Left renal cortex interstitium (tissue), 4 donors: Measurements from ENCODE around the gene TFAP2A. TPM values are rescaled to one million over a fixed set of nuclear protein-coding genes. Genes with fewer than 3 reads are reported as not detected.

Experiments
- DNase-seq, 4 donors: peaks; one replicate each; pipeline ENCODE4 v3.0.0-alpha.2; 2013; ENCODE audit warnings: low read depth in 4 of 4, low spot score in 2 of 4, missing footprints in 1 of 4
- polyA plus RNA-seq, 4 donors: library from polyadenylated mRNA; unstranded; fragments of 120-200 nt; gene quantifications; one replicate each; pipeline ENCODE4 v1.2.1, GENCODE V29; 2013; ENCODE audit not compliant: insufficient read length in 4 of 4

The TFAP2A gene
- polyA plus RNA-seq, 4 donors: 24.1 to 44.9 (median 32.8) TPM

DNA sequence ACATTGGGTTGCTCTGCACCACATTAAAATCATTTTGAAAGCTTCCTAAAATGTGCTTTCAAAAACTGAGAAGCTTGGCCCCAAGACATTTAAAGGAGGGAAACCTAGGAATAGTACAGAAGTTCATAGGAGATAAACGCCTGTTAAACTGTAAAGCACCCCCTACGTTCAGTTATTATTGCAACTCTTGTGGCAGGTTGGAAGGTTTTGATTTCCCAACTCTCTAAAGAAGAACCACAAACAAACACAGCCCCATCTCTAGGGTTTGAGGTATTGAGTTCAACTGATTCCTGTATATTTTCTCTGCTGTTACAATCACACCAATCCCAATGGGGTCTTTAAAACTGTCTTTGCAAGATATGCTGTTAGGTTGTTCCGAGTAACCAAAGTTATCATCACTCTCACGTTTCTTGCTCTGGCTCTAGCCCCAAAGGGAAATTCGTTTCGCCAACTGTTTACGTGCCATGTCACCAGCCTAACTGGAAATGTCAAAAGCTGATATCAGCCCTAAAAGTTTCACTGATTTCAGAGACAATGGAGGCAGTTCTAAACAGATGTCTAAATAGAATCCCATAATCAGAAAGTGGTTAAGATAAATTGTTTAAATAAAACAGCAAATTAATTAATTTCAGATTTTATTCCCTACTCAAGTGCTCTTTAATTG lies 12.1 kb downstream of the TFAP2A start:
- no peak for DNase-seq

DNA sequence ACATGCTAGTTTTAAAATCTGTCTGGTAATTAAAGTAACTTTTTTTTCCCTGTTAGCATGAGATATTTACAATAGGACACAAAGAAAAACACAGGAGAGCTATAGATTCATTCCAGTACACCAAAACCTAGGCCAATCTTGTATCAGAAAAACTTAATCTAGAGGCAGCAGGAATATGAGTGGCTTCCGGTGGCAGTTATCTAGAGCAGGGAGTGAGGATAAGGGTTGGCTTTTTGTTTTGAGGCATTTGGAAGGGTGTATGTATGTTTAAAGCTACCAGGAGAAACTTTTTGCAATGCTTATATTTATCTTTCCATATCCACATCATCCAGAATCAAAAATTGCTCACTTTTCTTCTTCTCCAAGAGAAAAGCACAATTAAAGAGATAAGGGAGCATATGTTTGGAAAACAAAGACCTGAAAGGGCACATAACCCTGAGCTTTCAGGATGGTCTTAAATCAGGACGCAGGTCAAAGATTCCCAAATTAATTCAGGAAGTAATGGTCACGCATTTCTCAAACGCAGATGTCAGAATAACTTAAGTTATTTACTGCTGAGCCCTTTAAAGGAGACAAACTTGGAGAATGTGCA lies 13.1 kb downstream of the TFAP2A start:
- DNase-seq: no peak

DNA sequence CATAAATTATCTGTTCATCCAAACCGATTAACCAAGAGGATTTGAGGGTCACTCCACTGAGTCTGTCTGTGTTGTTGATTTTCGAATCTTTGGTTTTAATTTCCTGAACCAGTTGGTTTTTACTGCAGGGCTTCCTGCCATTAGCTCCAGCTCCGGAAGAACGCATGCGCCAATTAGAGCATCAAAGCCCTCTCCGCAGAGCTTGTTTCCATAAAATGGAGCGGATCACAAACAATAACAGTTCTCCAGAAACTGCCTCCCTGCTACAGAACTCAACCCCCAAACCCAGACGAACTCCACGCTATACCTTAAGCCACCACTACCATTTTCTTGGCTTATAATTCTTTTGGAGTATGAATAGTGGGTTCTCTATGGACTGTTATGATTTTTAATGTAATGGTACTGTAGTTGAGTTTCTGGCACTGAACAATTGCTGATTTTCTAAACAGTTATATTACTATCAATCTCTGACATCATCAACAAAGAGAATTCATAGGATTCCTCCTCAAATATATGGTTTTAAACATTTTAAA lies 13.8 kb downstream of the TFAP2A start:
- no peak for DNase-seq

DNA sequence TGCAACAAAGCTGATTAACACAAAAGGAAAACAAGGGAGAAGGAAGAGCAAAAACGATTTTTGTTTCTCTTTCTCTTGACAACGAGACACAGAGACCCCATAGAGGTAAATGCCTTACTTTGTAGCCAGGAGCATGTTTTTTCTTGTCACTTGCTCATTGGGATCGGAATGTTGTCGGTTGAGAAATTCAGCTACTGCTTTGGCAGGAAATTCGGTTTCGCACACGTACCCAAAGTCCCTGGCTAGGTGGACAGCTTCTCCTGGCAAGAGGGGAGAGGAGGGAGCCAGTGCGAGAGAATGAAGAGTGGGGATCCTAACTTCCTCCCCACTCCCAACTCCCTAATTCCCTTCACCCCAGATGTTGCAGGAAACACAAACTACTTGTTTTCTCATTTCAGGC lies 14.5 kb downstream of the TFAP2A start:
- no peak for DNase-seq

DNA sequence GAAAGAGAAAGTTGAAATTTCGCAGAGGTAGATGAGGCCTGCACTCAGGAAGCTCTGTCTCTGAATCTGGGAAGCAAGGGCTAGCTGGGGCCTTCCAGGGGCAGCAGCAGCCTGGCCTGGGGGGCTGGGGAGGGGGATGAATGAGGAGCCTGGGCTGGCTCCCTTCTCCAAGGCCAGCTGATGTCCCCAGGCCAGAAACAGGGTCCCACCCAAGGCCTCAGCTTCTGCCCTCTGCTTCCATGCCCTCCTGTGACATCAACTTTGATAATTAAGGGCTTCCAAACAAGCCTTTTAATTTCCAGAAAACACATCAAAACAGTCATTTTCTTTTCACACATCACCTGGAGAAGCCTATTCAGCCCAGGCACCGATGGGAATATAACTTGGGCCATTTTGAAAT lies 15.4 kb downstream of the TFAP2A start:
- DNase-seq: no peak

DNA sequence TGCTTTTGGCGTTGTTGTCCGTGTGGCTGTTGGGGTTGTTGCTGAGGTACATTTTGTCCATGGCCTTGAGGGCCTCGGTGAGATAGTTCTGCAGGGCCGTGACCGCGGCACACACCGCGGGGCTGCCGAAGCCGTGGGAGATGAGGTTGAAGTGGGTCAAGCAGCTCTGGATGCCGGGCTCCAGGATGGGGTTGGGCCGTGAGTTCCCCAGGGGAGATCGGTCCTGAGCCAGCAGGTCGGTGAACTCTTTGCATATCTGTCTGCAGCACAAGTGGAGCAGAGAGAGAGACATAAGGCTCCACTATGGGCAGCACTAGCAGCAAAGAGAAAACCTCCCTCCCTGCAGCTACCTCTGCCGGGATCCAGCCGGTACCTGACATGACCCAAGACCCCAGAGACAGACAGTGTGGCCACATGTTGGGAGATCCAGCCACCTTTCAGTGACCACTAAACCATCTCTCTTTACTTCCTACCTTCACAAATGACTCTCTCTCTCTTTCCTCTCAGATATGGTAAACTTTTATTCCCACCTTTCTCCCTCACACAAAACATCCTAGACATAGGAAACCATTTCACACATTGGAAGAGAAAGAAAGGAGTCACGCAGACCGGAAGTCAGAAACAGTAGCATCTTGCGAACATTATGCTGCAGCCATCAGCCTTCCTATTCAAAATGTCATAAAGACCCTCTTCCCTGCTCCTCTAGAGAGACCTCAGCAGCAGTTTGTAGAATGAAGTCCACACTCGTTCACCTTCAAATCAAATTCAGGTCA lies 16.2 kb downstream of the TFAP2A start:
- DNase-seq: no peak

DNA sequence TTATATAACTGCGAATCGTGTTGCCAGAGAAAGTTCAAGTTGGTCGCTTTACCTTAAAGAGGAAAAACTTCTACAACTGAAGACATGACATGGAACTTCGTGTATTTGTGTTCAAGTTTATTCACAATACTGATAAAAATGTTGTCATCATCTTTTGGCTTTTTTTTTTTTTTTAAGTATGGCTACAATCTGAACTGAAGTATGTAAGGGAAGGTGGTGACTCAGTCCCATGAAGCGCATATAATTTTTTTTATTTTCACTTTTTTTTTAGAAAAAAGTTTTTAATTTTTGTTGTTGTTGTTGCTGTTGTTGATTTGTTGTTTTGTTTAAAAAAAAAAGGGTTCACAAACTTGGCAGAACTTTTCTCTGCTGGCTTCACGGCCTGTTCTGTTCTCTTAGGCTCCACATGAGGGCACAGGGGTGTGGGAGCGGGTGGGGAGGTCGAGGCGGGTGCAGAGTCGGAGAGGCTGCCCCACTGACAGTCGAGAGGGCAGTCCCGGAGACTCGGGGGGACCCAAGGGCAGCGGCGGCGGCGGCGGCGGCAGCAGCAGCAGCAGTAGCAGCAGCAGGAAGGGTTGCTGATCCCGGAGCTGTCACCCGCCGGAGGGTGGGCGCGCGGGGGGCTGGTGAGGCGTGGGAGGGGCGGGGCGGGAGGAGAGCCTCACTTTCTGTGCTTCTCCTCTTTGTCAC lies 17.0 kb downstream of the TFAP2A start:
- no peak for DNase-seq

DNA sequence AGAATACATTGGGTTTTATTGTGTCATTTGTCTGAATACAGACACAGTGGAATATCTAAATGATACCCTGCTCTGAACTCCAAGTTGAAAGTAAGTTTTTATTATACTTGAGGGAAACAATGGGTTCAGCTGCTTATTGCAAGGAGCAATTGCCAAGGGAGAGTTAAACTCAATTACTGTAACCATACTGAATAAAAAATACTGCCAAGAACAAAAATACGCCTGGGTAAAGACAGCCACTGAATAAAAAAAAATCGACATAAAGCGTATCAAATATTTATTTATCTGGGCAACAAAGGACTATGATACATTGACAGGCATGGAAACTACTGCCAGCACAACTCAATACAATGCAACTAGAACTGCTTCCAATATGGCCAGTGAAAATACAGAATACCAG lies 18.1 kb downstream of the TFAP2A start:
- no peak for DNase-seq

DNA sequence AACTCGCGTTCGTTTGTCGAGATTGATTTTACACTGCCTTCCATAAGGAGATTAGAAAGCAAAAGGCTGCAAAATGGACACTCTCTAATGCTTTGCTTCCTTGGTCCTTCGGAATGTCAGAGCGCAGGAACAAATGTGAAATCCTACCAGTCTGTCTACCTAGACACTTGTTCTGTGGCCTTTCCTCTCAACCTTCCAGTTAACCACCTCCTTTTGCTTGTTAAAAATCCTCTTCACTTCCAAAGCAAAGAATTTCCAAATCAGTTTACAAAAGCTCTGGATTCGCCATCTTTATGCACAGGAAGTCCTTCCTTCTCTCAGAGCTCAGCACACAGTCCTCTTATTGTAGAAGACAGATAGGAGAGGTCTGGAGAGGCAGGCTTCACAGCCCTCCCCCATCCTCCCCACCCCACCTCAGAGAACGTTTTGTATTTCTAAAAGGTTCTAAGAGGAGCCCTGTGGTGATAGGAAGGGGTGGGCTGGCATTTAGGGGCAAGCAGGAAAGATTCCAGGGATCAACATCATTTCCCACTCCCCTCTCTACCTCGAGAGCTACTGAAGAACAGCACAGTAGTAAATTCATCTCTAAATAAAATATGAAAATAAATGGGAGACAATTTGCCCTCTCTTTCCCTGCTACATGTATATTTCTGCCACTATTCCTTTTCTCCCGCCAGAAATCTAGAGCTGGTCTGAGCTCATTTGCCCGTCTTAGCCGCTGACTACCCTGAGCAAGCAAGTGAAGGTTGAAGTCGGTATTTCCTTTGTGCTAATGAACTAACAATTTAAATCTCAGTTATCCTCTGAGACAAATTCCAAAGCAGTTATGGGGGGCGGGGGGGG lies 18.9 kb downstream of the TFAP2A start:
- DNase-seq: no peak

DNA sequence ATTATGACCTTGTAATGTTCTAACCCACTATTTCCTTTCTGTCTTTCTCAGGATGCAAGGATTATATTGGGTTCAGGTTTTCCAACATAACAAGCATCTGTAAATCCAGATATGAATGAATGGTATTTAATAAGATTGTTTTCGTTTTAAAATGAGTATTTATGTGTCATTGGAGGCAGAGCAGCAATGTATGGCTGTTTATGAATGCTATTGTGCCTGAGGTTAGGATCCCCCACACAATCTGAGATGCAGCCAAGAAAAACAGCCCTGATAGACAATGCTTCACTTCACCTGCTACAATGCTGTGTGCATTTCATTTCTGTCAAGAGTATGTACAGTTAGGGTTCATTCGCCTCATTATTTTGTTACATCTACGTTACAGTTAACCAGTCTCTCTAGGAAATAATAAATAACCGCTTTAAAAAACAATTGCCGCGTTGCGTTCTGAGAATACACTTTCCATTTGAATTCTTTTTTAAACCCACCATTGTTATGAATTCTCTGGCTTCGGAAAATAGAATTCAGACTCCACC lies 19.6 kb downstream of the TFAP2A start:
- DNase-seq: no peak

DNA sequence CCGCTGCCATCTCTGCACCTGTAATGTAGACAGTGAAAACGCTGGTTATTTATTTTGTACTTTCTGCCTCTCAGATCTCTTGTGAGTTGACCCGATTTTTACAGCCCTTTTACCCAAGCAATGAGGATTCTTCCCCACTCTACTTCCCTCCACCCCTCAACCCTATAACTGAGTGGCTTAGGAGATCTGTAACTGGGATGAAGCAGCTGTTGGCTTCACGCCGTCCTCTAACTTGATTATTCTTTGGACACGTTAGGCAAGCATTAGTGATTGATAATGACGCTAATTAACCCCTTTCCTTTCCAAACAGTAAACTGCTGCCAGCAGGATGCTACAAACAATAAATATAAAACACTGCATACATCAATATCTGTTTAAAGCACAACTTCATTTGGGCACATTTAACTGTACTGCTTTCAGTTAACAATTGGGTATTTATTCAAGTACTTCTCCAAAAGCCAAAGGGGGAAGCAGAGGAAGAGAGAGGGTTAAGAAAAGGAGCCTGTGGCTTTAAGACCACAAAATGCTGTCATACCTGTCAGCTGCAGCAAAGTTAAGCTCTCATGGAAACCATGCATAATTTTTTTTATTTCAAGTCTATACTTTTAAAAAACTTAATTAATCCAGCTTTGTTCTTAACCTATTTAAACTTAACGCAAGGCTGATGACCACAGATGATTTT lies 21.2 kb downstream of the TFAP2A start:
- DNase-seq: no peak

DNA sequence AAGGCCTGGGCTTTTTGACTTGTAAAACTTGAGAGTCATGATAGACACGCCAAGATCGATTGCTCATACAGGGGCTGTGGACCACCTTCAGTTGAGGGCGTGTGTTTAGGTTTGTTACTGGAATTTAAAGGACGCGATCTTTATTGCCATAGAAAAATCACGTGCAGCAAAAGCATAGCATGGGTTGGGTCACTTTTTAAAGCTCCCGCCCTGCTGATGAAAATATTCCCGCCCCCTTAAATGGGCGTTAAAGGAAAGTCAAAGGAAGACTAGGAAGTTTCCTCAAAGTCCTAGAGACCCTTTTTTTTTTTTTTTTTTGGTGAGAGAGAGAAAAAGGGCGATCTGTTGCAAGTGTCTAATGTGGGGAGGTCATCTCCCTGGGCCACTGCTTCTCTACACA lies 23.1 kb downstream of the TFAP2A start:
- no peak for DNase-seq

DNA sequence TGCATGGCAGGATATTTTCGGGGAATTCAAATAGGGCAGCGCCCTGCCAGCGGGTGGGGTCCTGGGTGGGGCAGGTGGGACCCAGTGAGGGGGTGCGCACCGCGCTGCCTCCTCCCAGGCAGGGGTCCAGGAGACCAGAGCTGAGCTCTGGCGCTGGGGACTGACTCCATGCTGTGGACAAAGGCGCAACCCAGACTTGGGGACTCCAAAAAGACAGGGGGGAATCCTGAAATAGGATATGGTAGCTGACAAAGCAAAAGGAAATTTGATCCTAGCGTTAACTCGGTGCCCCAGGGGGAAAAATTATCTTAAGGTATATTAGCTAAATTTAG lies 23.6 kb downstream of the TFAP2A start:
- DNase-seq: no peak

DNA sequence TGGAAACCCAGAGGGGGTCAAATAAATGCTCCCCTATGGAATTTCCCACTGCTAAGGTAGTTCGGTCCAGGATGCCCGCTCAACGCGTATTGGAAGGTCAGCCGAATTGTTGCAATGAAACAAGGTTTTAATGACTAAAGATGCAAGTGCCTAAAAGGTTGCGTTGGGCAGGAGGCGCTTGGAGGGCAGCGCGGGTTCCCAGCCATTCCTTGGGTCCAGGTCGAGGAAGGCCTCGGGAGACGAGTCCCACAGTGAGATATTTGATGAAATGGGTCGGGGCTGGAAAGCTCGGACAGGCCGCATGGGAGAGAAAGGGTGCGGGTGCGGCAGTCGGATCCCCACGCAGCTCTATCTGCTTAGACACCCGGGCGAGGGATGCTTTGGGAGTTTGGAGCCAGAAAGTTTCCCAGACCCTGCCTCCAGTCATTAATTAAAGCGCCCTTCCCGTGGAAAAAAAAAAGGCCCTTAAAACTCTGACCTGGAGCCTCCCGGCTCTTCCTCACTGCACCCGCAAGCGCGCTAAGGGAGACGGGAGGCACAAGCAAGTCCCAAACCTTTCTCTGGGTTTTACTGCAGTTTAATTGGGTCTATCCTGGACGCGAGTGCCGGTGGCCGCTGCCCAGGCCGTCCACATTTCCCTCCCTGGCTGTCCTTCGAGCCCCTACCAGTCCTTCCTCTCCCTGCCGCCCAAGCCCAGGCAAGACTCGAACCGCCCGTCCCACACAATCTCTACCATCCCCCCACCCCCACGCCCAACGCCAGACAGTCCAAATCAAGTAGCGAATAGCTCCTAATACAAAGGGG lies 24.2 kb downstream of the TFAP2A start:
- no peak for DNase-seq

DNA sequence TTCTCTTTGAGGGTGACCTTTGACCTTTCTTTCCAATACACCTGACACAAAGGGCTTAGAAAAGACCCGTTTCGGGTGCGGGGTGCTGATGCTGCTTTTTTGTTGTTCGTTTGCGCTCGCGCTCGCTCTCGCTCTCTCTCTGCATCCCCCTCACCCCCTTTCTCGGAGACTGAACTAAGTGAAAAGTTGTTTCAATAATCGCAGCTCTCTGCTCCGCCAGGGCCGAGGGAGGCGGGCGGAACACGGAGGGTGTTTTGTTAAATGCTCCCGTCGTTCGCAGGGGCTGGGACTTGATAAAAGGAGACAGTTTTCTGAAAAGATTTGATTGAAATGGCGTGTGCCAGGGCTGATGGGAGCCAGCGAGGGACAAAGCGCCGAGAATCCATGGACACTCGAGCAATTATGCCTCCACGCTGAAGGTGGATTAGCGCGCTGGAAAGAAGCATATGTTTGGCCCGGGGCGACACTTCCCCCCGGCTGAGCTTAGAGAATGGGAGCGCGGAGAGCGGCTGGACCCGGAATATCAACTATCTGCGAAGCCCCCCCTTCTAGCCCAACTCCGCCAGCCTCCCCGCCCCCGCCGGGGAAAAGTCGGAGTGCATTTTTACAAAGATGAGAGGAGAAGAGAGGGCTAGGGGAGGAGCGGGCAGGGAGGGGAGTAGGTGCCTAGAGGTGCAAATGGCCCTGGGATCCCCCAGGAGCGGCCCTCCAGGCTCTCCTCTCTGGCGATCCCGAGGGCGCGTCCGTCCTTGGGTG lies 25.0 kb downstream of the TFAP2A start:
- no peak for DNase-seq

DNA sequence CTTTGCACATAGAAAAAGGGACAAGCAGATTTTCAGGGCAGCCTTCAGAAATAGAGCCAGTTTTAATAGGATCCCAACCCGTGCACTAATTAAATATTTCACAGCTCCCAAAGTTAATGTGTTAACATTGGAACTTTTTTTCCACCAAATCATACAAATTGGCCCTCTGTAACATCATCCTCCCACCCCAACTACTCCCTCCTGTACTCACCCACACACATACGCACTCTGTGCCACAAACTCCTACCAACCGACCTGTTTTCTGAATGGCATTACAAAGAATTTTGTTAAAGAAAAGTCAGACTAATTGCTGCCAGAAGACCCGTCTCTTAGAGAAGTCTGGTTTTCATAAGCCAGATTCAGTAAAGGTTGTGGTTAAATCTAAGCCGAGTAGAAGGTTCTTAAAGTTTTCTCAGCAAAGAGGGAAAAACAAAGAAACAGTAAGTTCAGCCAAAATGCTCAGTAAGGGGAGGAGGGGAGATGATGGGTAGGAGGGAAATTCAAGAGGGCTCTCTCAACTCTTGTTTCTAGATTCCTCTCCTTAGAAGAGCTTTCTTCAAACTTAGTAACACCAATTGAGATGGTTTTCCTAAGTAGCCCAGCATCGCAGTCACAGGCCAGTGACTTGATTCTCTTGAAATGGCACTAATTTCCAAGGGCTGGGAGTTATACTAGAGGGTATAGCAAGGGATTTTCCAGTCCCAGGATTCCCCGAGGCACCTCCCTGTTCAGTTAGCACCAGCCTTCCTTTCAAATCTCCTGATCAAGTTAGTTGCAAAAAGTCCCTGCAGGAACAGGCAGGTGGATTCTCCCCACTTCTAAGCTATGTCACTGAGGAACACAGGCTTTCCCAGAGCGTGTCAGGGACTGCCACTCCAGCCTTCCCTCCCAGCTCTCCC lies 27.9 kb downstream of the TFAP2A start:
- DNase-seq: no peak

DNA sequence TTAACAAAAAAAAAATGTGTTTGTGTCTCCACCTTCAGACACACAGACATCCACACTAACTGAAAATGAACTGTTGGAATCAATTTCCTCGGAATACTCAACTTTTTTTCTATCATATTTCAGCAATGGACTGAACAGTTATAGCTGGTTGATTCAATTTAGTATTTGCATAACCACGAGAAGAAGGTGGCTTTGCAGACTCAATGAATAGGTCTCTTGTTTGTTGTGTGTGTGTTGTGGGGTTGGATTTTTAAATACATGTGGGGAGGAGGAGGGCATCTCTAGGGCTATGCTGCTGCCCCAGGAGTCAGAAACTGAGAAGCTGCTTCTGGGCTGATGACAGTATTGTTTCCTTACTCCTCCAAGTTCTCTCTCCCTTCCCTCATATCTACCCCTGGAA lies 28.7 kb downstream of the TFAP2A start:
- no peak for DNase-seq
